Measurements from ENCODE around the gene FILIP1.

FILIP1 gene

GRCh38 chr6:75492386-75493153, 1.0 kb downstream of the FILIP1 start:
- DNase-seq: no peak

GRCh38 chr6:75491291-75491690, 2.3 kb downstream of the FILIP1 start:
- no peak for DNase-seq

DNA sequence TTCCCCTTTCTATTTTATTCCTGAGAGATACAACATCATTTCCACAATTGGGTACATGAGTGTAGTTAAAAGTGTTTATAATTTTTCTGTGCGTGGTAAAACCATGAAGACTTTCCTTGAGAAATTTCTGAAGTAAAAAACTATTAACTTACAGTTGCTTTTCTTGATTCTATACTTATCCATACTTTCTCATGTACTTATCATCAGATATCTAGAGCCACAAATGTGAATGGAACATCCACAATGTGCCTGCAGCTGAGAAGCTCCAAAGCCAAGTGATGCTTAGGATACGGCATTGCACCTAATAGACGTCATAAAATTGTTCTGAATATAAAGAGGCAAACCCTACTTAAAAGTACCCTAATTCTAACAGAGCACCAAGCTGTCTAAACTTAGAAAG, 2.9 kb downstream of the FILIP1 start:
- no peak for DNase-seq

DNA sequence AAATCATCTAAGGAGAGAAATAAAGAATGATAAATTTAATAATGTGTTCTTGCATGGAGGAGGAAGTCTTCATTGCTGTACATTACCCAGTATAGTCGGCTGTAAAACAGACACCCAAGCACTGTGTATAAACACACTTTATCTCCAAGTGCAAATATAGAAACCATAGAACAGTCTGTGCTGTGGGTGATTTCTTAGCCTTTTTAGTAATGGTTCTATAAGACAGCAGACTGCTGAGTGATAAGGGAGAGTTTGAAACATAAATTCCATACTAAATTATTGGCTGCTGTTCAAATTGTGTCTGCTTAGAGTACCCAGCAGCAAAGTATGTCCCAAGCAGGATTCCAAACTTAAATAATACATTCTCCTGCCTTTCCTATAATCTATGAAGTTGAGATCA, 4.6 kb downstream of the FILIP1 start:
- no peak for DNase-seq

DNA sequence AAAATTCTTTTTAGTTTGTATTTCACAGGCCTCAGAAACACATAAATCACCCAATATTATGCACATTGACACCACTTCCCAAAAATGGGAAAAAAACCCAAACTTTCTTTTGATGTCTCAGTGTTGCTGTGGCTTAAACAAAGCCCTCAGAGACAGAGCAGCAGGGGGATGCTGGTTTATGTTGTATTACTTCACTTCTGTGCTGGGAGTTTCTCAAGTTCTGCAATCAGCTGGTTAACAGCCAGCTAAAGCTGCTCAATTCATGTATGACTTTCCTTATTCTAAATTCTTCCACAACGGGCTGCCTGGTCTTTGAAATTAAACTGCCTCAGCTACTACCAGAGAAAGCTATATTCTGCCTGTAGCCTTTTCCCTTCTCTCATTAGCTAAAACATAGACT, 5.6 kb downstream of the FILIP1 start:
- no peak for DNase-seq

GRCh38 chr6:75486850-75487518, 6.6 kb downstream of the FILIP1 start:
- DNase-seq: no peak

- DNase-seq: no peak
Measured at GRCh38 chr6:75484535-75484934, 9.1 kb downstream of the FILIP1 start.

DNA sequence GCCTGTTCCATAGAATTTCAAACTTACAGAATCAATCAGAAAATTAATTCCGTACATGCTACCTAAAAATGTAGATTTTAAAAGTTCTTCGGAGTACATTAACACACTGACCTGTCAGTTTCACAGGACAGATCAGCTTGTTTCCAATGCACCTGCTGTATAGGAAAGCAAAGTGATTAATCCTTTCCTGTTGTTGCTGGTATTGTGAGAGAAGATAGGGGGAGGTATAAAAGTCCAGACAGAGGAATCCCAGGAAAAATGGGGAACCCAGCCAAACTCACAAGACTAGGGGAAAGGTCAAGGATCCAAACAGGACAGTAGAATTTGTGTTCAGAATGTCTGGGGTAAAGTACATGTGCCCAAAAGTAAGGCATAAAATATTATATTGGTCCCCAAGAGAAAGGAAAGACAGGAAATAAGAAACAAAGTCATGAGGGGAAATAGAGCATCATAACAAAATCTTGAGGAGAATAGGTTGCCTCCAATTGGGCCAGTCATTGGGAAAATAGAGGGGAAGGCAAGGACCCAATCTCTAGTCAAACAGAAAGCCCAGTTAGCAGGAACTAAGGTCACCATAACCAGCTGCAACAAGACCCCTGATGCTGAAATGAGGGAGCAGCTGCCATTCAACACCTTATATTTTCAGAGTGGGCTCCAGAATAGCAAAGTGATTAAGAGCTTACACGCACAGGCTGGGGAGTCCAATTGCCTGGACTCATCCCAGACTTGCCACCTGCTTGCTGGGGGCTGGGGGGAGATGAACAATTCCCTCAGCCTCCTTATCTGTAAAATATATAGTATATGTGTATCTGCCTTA, 10.3 kb downstream of the FILIP1 start:
- no peak for DNase-seq

DNA sequence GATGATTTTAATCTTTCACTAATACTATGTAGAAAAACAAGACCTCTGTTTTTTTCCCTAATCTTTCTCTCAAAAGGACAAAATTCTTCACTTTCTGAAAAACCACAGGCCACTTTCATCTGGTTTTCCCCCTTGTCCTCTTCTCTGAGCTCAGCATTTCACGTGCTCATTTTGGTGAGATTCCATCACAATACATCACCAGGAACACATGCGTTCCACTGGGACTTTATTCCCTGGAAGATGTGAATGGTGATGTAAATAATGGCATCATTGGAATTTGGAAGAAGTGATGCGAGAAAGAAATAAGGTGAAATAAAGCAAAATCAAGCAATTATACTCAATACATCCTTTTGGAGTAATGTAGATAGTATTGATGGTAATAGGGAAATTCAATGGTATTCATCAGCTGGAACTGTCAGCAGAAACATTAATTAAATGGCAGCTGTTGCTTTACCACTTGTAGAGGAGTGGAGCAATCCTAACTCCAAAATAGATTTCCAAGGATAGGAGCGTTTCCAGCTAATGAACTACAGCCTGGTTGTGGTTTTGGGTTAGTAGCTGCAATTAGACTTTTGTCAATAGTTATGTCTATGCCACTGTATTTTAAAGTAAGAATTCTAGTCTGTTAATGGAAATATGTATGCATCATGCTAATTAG, 11.5 kb downstream of the FILIP1 start:
- DNase-seq: no peak

DNA sequence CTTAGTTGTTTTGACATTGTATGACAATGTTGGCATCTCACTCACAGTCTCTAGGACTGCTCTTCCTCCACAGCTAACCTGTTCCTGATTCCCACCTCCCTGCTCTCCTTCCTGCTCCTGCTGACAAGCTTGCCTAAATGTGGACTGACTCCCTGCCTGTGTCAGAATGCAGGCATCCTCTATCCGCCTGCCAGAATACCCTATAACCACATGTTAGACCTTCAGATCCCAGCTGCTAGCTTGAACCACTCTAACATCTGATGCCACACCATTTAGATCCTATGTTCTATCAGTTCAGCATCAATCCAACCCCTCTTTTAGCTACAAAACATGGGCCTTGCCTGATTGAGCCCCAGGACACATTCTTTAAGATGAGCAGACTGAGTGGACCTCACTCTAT, 12.2 kb downstream of the FILIP1 start:
- DNase-seq: no peak

GRCh38 chr6:75480425-75480824, 13.2 kb downstream of the FILIP1 start:
- no peak for DNase-seq

- DNase-seq: no peak
Measured at GRCh38 chr6:75479712-75480111, 13.9 kb downstream of the FILIP1 start.

DNA sequence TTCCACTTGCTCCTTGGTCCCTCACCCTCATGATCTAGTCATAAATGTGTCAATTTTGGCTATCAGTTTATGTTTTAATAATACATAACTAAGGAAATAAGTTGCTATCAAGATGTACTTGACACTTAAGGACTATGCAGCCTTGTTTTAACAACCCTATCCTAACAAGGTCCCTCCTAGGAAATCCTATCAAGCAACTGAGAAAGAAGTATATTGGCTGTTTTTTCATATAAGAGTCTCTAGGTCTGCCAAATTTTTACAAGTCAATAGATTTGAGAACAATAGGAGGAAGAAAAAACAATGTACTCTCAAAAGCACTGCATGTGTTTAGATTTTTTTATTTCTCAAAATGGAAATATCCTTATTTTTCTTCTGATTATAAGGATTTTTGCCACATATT, 14.7 kb downstream of the FILIP1 start:
- no peak for DNase-seq

DNA sequence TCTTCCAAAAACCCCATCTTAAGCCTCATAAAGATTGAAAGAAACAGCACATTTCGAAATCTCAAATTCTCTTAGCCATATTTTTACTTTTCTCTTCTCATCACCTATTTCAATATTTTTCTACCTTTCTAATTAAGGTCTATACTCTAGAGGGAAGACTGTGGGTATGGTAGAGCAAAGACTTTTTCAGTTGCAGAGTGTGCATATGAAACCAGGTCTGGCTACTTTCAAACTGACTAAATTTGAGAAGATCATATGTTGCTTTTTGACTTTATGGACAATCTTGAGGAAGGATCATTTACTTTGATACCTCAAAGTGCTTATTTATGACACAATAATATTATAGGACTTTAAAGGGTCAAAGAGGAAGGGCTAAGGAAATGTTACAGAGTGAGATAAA, 20.7 kb downstream of the FILIP1 start:
- DNase-seq: no peak

DNA sequence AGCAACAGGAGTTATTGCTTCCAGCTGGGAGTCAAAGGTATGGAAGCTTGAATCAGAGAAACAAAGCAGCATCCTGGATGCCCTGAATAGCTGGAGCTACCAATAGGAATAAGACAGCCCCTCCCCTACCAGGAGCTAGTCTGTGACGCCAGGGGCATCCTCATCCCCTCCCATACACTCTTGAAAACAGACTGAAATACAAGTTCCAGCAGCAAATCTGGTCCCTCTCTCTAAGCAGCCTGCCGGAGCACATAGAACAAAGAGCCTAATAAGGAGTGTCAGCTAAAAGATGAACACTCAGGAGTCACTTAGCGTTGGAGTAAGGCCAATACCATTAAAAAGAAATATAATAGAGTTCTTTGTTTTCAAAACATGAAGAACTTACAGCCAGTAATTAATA, 25.6 kb downstream of the FILIP1 start:
- DNase-seq: no peak

DNA sequence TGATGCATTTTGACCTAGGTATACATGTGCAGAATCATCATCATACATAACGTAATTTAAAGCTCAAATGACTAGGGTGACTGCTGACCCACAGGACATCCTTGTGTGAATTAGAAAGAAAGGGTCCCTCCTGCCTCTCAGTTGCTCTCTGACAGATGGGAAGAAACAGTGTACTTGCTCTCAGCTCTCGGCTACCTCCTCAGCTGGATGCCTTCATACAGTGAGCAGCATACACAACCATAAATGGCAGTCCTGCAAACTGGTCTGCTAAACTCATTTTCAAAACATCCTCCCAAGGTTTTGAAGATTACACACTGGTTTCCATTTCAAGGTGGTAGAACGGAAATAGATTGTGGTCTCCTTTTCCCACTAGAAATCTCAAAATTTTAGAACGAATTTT, 26.3 kb downstream of the FILIP1 start:
- no peak for DNase-seq

- DNase-seq: no peak
Measured at GRCh38 chr6:75466636-75467035, 27.0 kb downstream of the FILIP1 start.

DNA sequence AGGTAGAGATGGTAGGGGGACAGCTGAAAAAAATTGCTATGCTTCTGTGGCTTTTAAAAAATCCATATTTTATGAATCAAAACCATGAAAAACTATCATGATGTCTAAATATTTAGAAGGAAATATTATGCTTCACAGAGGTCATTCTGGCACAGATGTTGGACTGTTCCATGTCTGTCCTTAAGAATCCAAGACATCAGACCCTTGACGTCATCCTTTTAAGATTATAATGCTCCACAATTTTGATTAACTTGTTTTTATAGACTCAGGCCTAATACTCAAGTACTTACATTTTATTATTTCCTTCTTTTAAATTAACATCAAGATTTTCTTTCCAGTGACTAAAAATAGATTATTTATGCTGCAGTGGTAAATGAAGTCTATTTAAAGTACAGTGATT, 29.7 kb downstream of the FILIP1 start:
- DNase-seq: no peak

GRCh38 chr6:75463061-75463460, 30.5 kb downstream of the FILIP1 start:
- no peak for DNase-seq

DNA sequence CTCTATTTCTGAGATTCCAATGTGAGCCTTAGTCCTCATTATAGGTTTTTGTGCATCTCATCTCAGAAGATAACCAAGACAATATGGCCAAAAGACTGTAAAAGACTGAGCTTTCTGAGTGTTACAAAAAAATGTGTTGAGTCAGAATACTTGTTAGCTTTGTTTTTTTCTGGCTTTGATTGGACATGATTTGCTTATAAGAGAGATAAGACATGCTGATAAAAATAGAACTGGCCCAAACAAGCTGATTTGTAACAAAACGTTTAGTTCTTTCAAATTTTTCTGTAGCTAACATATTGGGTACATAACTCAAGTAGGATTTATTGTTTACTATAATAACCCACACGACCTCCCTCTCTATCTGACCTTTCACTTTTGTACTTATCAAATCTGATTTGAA, 32.9 kb downstream of the FILIP1 start:
- DNase-seq: no peak

GRCh38 chr6:75458895-75459294, 34.7 kb downstream of the FILIP1 start:
- DNase-seq: no peak

GRCh38 chr6:75450903-75451302, 42.7 kb downstream of the FILIP1 start:
- DNase-seq: no peak

GRCh38 chr6:75449630-75450206, 43.9 kb downstream of the FILIP1 start:
- DNase-seq: no peak
